ENCODE measurements around the gene PIH1D1. TPM values are rescaled to one million over a fixed set of nuclear protein-coding genes. Genes with fewer than 3 reads are reported as not detected.

PIH1D1 gene
- total and polyA plus RNA-seq, 2 of the 13 experiments (the other 11 are each of a cell fraction or from before 2014, with no cell fraction given): 110 to 137 TPM

DNA sequence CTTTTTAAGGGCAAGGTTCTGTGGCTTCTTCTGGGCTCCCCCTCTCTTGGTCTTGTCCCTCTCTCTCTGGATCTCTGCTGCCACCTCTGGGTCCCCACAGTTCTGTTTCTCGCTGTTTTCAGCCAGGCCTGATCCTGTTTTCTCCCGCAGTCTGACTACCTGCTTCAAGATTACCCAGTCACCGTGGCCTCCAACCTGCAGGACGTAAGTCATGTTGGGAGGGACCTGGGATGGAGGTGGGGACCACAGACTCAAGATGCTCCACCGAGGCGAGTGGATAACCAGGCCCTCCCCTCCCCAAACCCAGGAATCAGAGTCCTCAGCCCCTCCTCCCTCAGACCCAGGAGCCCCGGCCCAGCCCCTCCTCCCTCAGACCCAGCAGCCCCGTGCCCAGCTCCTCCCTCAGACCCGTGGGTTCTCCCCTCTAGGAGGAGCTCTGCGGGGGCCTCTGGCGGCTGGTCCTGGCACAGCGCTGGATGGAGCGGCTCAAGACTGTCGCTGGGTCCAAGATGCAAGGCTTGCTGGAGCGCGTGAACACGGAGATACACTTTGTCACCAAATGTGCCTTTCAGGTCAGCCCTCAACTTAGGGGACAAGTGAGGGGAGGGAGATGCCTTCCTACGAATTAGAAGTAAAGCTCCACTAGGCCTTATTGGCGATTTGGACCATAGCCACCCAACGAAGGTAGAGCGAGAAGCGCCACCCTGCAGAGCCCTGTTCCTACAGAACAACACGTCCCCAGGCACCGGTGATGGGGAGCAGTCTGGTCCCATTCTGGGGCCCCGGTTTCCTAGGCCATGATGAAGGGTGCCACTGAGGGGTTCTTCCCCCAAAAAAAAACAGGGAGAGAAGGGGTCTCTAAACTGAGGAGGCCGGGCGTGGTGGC is 24.6 kb upstream of the PIH1D1 start:
- ATAC-seq: peak; percentile 81
- Histone ChIP-seq H3K4me1 (ENCODE audit: insufficient read depth, low read length) (peaks cover 51% of the 10 kb centered on the region), H3K79me2 (ENCODE audit: insufficient read depth, low read length) (no peaks in the 10 kb centered on the region), H2AFZ (ENCODE audit: low read length) (no peak overlapping the region), H3K27me3 (ENCODE audit: control insufficient read depth in 1 of 2, insufficient read depth in 2 of 2, low read length in 2 of 2) (no peaks in the 10 kb centered on the region; a peak in 1 of 5 replicates), H3K4me2 (ENCODE audit: low read depth, low read length) (peak overlapping the region; percentile 68), H3K4me3 (replicated peaks in 1 of 3; ENCODE audit: insufficient read depth in 1 of 3, low read depth in 2 of 3, low read length in 3 of 3) (peak overlapping the region in 2 of 3 experiments; percentile 5 to 60; a peak in 2 of 6 replicates), H3K9me3 (ENCODE audit: low read length) (no peaks in the 10 kb centered on the region), H3K9ac (ENCODE audit: insufficient read depth, low read depth, low read length) (0 out of 2 replicates have a peak overlapping the region, but pooled peaks have one; percentile 21), H4K20me1 (ENCODE audit: insufficient read depth, low read length) (no peaks in the 10 kb centered on the region), H3K36me3 (replicated peaks in 1 of 2; ENCODE audit: control insufficient read depth in 1 of 2, insufficient read depth in 2 of 2, low read length in 2 of 2) (no peaks in the 10 kb centered on the region), H3K27ac (ENCODE audit: extremely low read length, insufficient read depth, low read length) (no peak overlapping the region)
- 35% methylated on average over 22 of the region's 27 CpGs for WGBS (ENCODE audit: low lambda C conversion rate)
- ChIA-PET CTCF (ENCODE audit: low intra/inter-chr PET ratio, low total read pairs) (interaction anchor here (1.2 to 1.3 kb wide), 2 partner anchors 33 to 84 kb away, joined by 3 to 5 read pairs; no protein-coding TSS in a partner anchor), POLR2A (interaction anchor here (0.6 to 1.3 kb wide), 8 partner anchors 12 to 164 kb away, joined by 3 to 24 read pairs (median 4); partner anchors contain the start of genes ALDH16A1, PIH1D1, RPS11 and RRAS)
- in situ Hi-C loops (cut with HindIII; ENCODE audit: extremely low pct_ligation_motif_present, low pct_unique_long_range_greater_than_20kb) (no loop called here), intact Hi-C loops (cut with micrococcal nuclease; ENCODE audit: unreplicated experiment) (no loop called here)
- FAIRE-seq: peak; percentile 67
- DNase-seq (ENCODE audit: low spot score): no peak
- no TSS peak for BruUV-seq (replicated peaks)
- TF ChIP-seq TOPORS (CRISPR knock-in tag; IDR thresholded peaks at IDR 0.05) (no peak), ZNF431 (CRISPR knock-in tag; IDR thresholded peaks at IDR 0.05; ENCODE audit: borderline replicate concordance, low read depth) (no peak), ZNF543 (CRISPR knock-in tag; IDR thresholded peaks at IDR 0.05) (no peak), GATAD2A (CRISPR knock-in tag; IDR thresholded peaks at IDR 0.05) (peak; percentile 42; the same call in 1 of the 2 replicates), HMGA1 (CRISPR knock-in tag; conservative IDR thresholded peaks at IDR 0.05) (no peak), ZNF558 (CRISPR knock-in tag; IDR thresholded peaks at IDR 0.05; ENCODE audit: borderline replicate concordance) (no peak), SETDB1 (CRISPR knock-in tag; IDR thresholded peaks at IDR 0.05; ENCODE audit: borderline replicate concordance) (no peak), ZNF207 (IDR thresholded peaks at IDR 0.05; ENCODE audit: borderline replicate concordance) (no peak), ZMAT3 (CRISPR knock-in tag; conservative IDR thresholded peaks at IDR 0.05) (no peak), RXRA (CRISPR knock-in tag; IDR thresholded peaks at IDR 0.05) (no peak), ZNF263 (CRISPR knock-in tag; IDR thresholded peaks at IDR 0.05) (peak; percentile 84)
- TF ChIP-seq, protein P1, sequence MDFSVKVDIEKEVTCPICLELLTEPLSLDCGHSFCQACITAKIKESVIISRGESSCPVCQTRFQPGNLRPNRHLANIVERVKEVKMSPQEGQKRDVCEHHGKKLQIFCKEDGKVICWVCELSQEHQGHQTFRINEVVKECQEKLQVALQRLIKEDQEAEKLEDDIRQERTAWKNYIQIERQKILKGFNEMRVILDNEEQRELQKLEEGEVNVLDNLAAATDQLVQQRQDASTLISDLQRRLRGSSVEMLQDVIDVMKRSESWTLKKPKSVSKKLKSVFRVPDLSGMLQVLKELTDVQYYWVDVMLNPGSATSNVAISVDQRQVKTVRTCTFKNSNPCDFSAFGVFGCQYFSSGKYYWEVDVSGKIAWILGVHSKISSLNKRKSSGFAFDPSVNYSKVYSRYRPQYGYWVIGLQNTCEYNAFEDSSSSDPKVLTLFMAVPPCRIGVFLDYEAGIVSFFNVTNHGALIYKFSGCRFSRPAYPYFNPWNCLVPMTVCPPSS (IDR thresholded peaks at IDR 0.05): no peak
- TF ChIP-seq, protein P2, sequence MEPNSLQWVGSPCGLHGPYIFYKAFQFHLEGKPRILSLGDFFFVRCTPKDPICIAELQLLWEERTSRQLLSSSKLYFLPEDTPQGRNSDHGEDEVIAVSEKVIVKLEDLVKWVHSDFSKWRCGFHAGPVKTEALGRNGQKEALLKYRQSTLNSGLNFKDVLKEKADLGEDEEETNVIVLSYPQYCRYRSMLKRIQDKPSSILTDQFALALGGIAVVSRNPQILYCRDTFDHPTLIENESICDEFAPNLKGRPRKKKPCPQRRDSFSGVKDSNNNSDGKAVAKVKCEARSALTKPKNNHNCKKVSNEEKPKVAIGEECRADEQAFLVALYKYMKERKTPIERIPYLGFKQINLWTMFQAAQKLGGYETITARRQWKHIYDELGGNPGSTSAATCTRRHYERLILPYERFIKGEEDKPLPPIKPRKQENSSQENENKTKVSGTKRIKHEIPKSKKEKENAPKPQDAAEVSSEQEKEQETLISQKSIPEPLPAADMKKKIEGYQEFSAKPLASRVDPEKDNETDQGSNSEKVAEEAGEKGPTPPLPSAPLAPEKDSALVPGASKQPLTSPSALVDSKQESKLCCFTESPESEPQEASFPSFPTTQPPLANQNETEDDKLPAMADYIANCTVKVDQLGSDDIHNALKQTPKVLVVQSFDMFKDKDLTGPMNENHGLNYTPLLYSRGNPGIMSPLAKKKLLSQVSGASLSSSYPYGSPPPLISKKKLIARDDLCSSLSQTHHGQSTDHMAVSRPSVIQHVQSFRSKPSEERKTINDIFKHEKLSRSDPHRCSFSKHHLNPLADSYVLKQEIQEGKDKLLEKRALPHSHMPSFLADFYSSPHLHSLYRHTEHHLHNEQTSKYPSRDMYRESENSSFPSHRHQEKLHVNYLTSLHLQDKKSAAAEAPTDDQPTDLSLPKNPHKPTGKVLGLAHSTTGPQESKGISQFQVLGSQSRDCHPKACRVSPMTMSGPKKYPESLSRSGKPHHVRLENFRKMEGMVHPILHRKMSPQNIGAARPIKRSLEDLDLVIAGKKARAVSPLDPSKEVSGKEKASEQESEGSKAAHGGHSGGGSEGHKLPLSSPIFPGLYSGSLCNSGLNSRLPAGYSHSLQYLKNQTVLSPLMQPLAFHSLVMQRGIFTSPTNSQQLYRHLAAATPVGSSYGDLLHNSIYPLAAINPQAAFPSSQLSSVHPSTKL (CRISPR knock-in tag; IDR thresholded peaks at IDR 0.05): no peak
- TF ChIP-seq, protein P3, sequence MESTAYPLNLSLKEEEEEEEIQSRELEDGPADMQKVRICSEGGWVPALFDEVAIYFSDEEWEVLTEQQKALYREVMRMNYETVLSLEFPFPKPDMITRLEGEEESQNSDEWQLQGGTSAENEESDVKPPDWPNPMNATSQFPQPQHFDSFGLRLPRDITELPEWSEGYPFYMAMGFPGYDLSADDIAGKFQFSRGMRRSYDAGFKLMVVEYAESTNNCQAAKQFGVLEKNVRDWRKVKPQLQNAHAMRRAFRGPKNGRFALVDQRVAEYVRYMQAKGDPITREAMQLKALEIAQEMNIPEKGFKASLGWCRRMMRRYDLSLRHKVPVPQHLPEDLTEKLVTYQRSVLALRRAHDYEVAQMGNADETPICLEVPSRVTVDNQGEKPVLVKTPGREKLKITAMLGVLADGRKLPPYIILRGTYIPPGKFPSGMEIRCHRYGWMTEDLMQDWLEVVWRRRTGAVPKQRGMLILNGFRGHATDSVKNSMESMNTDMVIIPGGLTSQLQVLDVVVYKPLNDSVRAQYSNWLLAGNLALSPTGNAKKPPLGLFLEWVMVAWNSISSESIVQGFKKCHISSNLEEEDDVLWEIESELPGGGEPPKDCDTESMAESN (CRISPR knock-in tag; conservative IDR thresholded peaks at IDR 0.05): 0 out of 2 replicates have a peak, but pooled peaks have one; percentile 43
- TF ChIP-seq, protein P4, sequence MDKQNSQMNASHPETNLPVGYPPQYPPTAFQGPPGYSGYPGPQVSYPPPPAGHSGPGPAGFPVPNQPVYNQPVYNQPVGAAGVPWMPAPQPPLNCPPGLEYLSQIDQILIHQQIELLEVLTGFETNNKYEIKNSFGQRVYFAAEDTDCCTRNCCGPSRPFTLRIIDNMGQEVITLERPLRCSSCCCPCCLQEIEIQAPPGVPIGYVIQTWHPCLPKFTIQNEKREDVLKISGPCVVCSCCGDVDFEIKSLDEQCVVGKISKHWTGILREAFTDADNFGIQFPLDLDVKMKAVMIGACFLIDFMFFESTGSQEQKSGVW (CRISPR knock-in tag; IDR thresholded peaks at IDR 0.05; ENCODE audit: borderline replicate concordance): no peak
